PC-9 (cell line): ENCODE data around the gene VWA7. TPM values are rescaled to one million over a fixed set of nuclear protein-coding genes. Genes with fewer than 3 reads are reported as not detected.
A peak's percentile ranks its signal among the peaks of the same experiment; 100 is the strongest.

Source experiments
- BruUV-seq: library from RNA; stranded (reverse); fragments of 400-500 nt; replicated peaks from 2 replicates; lab custom pipeline; 2021; lab: Mats Ljungman, UMichigan
- CTCF ChIA-PET: fragments of 300-600 bp; sonication (Branson Sonifier 250); formaldehyde crosslinking; loops from one replicate; lab custom pipeline; 2022; ENCODE audit warnings: antibody characterized with exemption; lab: Charles Lee
- POLR2A ChIA-PET: fragments of 300-600 bp; sonication (Branson Sonifier 250); formaldehyde crosslinking; loops from one replicate; lab custom pipeline; 2022; ENCODE audit warnings: antibody characterized with exemption; ENCODE audit not compliant: unreplicated experiment; lab: Charles Lee
- DNase-seq, 2 experiments: peaks; one replicate each; pipeline versions ENCODE4 v3.0.0 to v3.0.0-alpha.2; 2015 to 2022; ENCODE audit warnings: mixed read lengths in 1 of 2
- H2AFZ ChIP-seq: fragments of 200-600 bp; sonication (generic); 2 replicates; pipeline ENCODE4 v1.8.1; 2017; ENCODE audit warnings: antibody characterized with exemption
- H3F3A ChIP-seq: fragments of 200-600 bp; sonication (generic); 2 replicates; pipeline ENCODE4 v1.8.1; 2017; ENCODE audit warnings: antibody characterized with exemption, mild to moderate bottlenecking, low read depth; ENCODE audit not compliant: insufficient read depth
- H3K27ac ChIP-seq: fragments of 200-600 bp; sonication (generic); 2 replicates; pipeline ENCODE4 v1.6.1; 2016; ENCODE audit warnings: mixed run types
- H3K27me3 ChIP-seq: fragments of 200-600 bp; sonication (generic); 2 replicates; pipeline ENCODE4 v1.6.1; 2016; ENCODE audit warnings: low read depth, mixed run types; ENCODE audit not compliant: insufficient read depth
- H3K36me3 ChIP-seq: fragments of 200-600 bp; sonication (generic); 2 replicates; pipeline ENCODE4 v1.6.1; 2016; ENCODE audit warnings: low read depth, mixed run types
- H3K4me1 ChIP-seq: fragments of 200-600 bp; sonication (generic); replicated peaks from 2 replicates; pipeline ENCODE4 v1.6.1; 2016; ENCODE audit warnings: mixed run types; ENCODE audit not compliant: insufficient read depth
- H3K4me2 ChIP-seq: fragments of 200-600 bp; sonication (generic); 2 replicates; pipeline ENCODE4 v1.6.1; 2017; ENCODE audit warnings: mixed run types
- H3K4me3 ChIP-seq: fragments of 200-600 bp; sonication (generic); 2 replicates; pipeline ENCODE4 v1.6.1; 2016; ENCODE audit warnings: mixed run types
- H3K79me2 ChIP-seq: fragments of 200-600 bp; sonication (generic); 2 replicates; pipeline ENCODE4 v1.6.1; 2017; ENCODE audit warnings: low read depth, mixed run types
- H3K9me2 ChIP-seq: fragments of 200-600 bp; sonication (generic); 2 replicates; pipeline ENCODE4 v1.8.1; 2017; ENCODE audit warnings: mild to moderate bottlenecking; ENCODE audit not compliant: insufficient read depth
- H3K9me3 ChIP-seq: fragments of 200-600 bp; sonication (generic); 2 replicates; pipeline ENCODE4 v1.8.1; 2016; ENCODE audit warnings: low read depth; ENCODE audit not compliant: insufficient read depth
- H4K20me1 ChIP-seq: fragments of 200-600 bp; sonication (generic); 2 replicates; pipeline ENCODE4 v1.8.1; 2017; ENCODE audit not compliant: insufficient read depth
- EZH2 ChIP-seq: fragments of 200-600 bp; sonication (generic); IDR thresholded peaks from 2 replicates; pipeline ENCODE4 v1.8.0; 2017; ENCODE audit warnings: antibody characterized with exemption, low read depth
- intact Hi-C: fragments of 100-400 bp; cut with micrococcal nuclease; formaldehyde crosslinking; loops from one replicate; pipeline ENCODE4 v1.10.0; 2022; ENCODE audit not compliant: unreplicated experiment
- total RNA-seq: library from RNA; stranded (reverse); gene quantifications from 2 replicates; pipeline ENCODE4 v1.2.3, GENCODE V29; 2021
- TF ChIP-seq, protein P1 (sequence below): fragments of 200-600 bp; sonication (generic); conservative IDR thresholded peaks from 2 replicates; pipeline ENCODE4 v1.6.1; 2017; ENCODE audit warnings: mixed run types, antibody characterized with exemption, mild to moderate bottlenecking, moderate library complexity

VWA7 gene
- total RNA-seq, 1 experiment from 2014 or later, result 6.0 TPM

- no TSS peak for BruUV-seq
- H3K4me3 ChIP-seq, result peak overlapping the region; percentile 86
- H4K20me1 ChIP-seq, result no peaks in the 10 kb centered on the region; the same call in 1 of the 2 replicates
- peaks cover 28% of the 10 kb centered on the region for H3K4me1 ChIP-seq
- peaks cover 15% of the 10 kb centered on the region for H3K36me3 ChIP-seq
- POLR2A ChIA-PET, result interaction anchor here (0.7 kb wide), 1 partner anchor 46 kb away, joined by 4 read pairs; no protein-coding TSS in a partner anchor
- H3K9me3 ChIP-seq, result no peaks in the 10 kb centered on the region
- peak overlapping the region; percentile 96 for H3K4me2 ChIP-seq
- H3K9me2 ChIP-seq, result no peaks in the 10 kb centered on the region
- peak; percentile 76 to 94 for DNase-seq
- peaks cover 59% of the 10 kb centered on the region for H3F3A ChIP-seq
- TF ChIP-seq, protein P1, sequence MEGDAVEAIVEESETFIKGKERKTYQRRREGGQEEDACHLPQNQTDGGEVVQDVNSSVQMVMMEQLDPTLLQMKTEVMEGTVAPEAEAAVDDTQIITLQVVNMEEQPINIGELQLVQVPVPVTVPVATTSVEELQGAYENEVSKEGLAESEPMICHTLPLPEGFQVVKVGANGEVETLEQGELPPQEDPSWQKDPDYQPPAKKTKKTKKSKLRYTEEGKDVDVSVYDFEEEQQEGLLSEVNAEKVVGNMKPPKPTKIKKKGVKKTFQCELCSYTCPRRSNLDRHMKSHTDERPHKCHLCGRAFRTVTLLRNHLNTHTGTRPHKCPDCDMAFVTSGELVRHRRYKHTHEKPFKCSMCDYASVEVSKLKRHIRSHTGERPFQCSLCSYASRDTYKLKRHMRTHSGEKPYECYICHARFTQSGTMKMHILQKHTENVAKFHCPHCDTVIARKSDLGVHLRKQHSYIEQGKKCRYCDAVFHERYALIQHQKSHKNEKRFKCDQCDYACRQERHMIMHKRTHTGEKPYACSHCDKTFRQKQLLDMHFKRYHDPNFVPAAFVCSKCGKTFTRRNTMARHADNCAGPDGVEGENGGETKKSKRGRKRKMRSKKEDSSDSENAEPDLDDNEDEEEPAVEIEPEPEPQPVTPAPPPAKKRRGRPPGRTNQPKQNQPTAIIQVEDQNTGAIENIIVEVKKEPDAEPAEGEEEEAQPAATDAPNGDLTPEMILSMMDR, result no peak
- no peak for TF ChIP-seq EZH2
- H3K27ac ChIP-seq, result peak overlapping the region; percentile 78
- H3K79me2 ChIP-seq, result peaks cover 52% of the 10 kb centered on the region
- intact Hi-C loops, result loop anchor here (1.0 to 2.0 kb wide), 3 partner anchors 38 to 70 kb away; partner anchors contain the start of gene NEU1
- CTCF ChIA-PET, result no interaction called here
- no peaks in the 10 kb centered on the region for H3K27me3 ChIP-seq
- H2AFZ ChIP-seq, result peak overlapping the region; percentile 58; the same call in 1 of the 2 replicates
These were observed 15.6 kb upstream of the VWA7 start for GRCh38 chr6:31792761-31793171.

DNA sequence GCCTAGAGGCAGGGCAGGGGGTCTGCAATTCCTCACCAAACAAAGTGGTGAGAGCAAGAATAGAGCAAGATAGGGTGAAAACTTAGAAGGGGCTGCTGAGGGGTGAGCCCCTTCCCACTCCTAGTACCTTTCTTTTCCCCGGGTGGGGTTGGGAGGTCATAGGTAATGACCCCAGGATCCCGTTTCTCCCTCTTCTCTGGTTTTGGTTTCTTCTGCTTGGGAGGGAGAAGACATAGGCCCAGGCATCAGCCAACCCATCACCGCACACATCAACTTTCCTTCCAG lies 14.9 kb upstream of the VWA7 start:
- Histone ChIP-seq H3K27ac (peak overlapping the region; percentile 78), H3K27me3 (no peaks in the 10 kb centered on the region), H2AFZ (no peak overlapping the region), H3K36me3 (peaks cover 15% of the 10 kb centered on the region), H3K4me2 (peak overlapping the region; percentile 96), H3K9me2 (no peaks in the 10 kb centered on the region), H3K4me3 (peak overlapping the region; percentile 86), H3K79me2 (peaks cover 52% of the 10 kb centered on the region), H4K20me1 (no peaks in the 10 kb centered on the region; the same call in 1 of the 2 replicates), H3F3A (peaks cover 56% of the 10 kb centered on the region), H3K9me3 (no peaks in the 10 kb centered on the region), H3K4me1 (peaks cover 28% of the 10 kb centered on the region)
- no TSS peak for BruUV-seq
- no peak for DNase-seq
- POLR2A ChIA-PET, result interaction anchor here (0.6 to 0.7 kb wide), 2 partner anchors 45 to 994 kb away, joined by 4 to 6 read pairs; no protein-coding TSS in a partner anchor
- CTCF ChIA-PET, result no interaction called here
- intact Hi-C loops, result loop anchor here (1.0 to 2.0 kb wide), 3 partner anchors 38 to 71 kb away; partner anchors contain the start of gene NEU1
- TF ChIP-seq EZH2, result no peak
- TF ChIP-seq, protein P1, result no peak

GRCh38 chr6:31791324-31792089 lies 14.4 kb upstream of the VWA7 start:
- Histone ChIP-seq H3K27me3 (no peaks in the 10 kb centered on the region), H3K27ac (no peak overlapping the region), H3K4me2 (peak overlapping the region; percentile 96), H2AFZ (no peak overlapping the region), H3K4me3 (peak overlapping the region; percentile 86; the same call in 1 of the 2 replicates), H3K4me1 (peaks cover 28% of the 10 kb centered on the region), H3K9me3 (no peaks in the 10 kb centered on the region), H3K79me2 (peaks cover 52% of the 10 kb centered on the region), H3K9me2 (no peaks in the 10 kb centered on the region), H3K36me3 (peaks cover 15% of the 10 kb centered on the region), H3F3A (peaks cover 50% of the 10 kb centered on the region), H4K20me1 (no peaks in the 10 kb centered on the region; the same call in 1 of the 2 replicates)
- ChIA-PET CTCF (interaction anchor here (0.5 kb wide), 1 partner anchor 9 kb away, joined by 3 read pairs; no protein-coding TSS in a partner anchor), POLR2A (interaction anchor here (0.6 kb wide), 2 partner anchors 14 to 995 kb away, joined by 3 to 6 read pairs; partner anchors contain the start of gene VWA7)
- BruUV-seq, result no TSS peak
- no peak for DNase-seq
- TF ChIP-seq, protein P1, result peak; percentile 60; the same call in 1 of the 2 replicates
- TF ChIP-seq EZH2, result no peak
- intact Hi-C loops, result loop anchor here (1.0 to 2.0 kb wide), 3 partner anchors 39 to 71 kb away; partner anchors contain the start of gene NEU1
